Measurements from ENCODE around the gene TCF7L2.

The TCF7L2 gene

DNA sequence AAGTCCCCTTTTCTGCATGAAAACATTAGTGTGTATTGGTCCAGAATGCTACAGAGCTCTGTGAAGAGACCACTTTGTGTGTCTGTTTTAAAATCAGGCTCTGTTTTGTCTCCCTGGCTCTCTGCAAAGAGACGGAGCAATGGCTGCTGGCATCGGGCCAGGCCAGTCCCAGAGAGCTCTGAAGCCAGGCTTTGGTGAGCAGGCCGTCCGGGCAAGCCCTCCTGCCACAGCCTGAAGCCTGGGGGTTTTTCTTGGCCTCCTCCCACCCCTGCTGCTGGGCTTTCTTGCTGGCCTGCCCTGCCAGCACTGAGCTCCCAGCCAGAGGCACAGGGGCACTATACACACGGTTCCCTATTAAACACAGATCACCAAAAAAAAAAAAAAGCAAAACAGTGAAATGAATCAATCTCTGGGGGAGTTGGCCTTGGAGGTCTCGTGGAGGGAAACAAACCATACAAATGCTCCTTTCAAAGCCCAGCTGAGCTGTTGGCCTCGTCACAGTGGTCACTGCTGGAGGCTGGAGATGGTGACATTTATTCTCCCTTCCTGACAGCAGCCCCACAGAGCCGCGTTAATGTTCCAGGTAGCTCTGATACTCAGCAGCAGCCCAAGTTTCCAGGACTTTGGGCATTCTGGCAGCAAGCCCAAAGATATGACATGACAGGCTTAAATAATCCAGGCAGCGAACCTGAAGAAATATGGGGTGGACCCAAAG lies 237.2 kb downstream of the TCF7L2 start:
- DNase-seq = no peak

DNA sequence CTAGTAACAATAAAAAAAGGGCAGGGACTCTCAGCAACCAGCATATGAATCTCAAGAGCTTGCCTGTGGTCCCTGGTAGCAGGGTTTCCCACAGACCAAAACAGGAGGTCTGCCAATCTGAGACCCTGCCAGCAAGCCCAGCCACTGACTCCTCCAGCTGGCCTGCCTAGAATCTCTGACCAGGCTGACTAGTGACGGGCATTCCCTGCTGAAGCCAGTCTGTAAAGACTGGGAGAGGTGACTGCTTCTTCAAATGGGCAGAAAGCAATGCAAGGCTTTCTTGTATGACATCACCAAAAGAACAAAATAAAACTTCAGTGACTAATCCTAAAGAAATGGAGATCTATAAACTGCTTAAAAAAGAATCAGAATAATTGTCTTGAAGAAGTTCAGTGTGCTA lies 249.4 kb downstream of the TCF7L2 start:
- DNase-seq = no peak

DNA sequence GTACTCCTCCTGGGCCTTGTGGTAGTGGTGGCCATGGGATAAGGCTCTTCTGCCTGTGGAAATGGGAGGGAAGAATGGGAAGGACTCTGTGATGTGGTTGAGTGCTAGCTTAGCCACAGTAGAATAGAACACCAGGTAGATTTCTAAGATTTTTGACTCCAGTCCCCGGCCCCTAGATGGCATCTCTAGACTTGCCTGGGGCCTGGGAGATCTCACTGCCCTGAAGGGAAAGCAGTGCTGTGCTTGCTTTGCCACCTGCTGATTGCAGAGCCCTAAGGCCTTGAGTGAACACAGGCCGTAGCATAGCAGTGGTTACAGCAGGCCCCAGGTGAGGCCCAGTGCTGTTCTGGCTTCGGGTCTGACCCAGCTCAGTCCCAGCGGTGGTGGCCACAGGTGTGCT lies 252.0 kb downstream of the TCF7L2 start:
- DNase-seq = no peak

DNA sequence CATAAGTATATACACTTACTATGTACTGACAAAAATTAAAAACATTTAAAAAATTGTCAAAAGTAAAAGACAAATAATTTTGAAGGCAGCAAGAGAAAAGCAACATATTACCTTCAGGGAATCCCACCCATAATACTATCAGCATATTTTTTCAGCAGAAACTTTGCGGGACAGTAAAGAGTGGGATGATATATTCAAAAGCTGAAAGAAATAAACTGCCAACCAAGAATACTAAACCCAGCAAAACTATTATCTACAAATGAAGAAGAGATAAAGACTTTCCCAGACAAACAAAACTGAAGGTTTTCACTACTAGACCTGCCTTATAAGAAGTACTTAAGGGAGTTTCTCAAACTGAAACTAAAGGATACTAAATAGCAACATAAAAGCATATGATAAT lies 257.9 kb downstream of the TCF7L2 start:
- no peak for DNase-seq

DNA sequence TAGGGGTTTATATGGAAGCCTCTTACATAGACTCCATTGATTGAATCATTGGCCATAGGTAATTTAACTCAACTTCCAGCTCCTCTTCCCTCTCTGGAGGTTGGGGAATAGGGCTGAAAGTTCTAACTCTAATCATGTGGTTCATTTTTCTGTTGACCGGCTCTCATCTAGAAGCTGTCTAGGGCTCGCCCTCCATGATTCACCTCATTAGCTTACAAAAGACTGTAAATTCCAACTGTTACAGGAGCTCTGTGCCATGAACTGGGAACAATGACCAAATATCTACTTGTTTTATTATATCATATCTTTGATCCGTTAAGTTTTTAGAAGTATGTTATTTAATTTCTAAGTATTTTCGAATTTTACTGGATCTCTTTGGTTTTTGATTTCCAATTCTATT lies 263.0 kb downstream of the TCF7L2 start:
- no peak for DNase-seq

DNA sequence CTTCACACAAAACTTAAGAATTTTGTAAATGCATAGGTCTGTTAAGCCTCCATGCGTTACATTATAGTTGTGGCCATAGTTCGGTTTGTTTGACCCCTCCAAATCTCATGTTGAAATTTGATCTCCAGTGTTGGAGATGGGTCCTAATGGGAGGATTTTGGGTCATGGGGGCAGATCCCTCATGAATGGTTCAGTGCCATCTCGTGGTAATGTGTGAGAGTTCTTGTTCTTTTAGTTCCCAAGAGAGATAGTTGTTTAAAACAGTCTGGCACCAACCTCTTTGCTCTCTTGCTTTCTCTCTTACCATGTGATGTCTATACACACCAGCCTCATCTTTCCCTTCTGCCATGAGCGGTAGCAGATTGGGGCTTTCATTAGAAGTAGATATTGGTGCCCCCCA lies 264.3 kb downstream of the TCF7L2 start:
- DNase-seq = no peak

- no peak for DNase-seq
Measured at GRCh38 chr10:113216102-113216501, 266.1 kb downstream of the TCF7L2 start.
